Keratinocyte (primary cell): ENCODE results near the gene FTO. TPM values are rescaled to one million over a fixed set of nuclear protein-coding genes. Genes with fewer than 3 reads are reported as not detected.

ENCODE experiments used
- DNase-seq: peaks from one replicate; pipeline ENCODE4 v3.0.0-alpha.2; 2011; ENCODE audit warnings: low read depth, missing footprints, low spot score
- FAIRE-seq: peaks from 2 replicates; lab custom pipeline; 2011; peaks lifted over from hg19 to GRCh38; lab: Jason Lieb, UNC
- H2AFZ ChIP-seq: 2 replicates; pipeline ENCODE4 v1.6.0; 2012; ENCODE audit warnings: low read length, control low read depth, inconsistent platforms; ENCODE audit not compliant: control insufficient read depth
- H3K27ac ChIP-seq: 2 replicates; pipeline ENCODE4 v1.5.1; 2011; ENCODE audit warnings: low read length; ENCODE audit not compliant: control insufficient read depth, insufficient read depth
- H3K27me3 ChIP-seq: 3 replicates; pipeline ENCODE4 v1.6.0; 2011; ENCODE audit warnings: low read length; ENCODE audit not compliant: control insufficient read depth, insufficient read depth; ENCODE audit errors: extremely low read depth
- H3K36me3 ChIP-seq, 2 experiments: 2 replicates in 1 of 2; 3 replicates in 1 of 2; pipeline ENCODE4 v1.5.1; 2011; ENCODE audit warnings: low read length in 2 of 2, mild to moderate bottlenecking in 1 of 2; ENCODE audit not compliant: control insufficient read depth in 2 of 2, insufficient read depth in 2 of 2; ENCODE audit errors: extremely low read depth in 1 of 2
- H3K4me1 ChIP-seq: 3 replicates; pipeline ENCODE4 v1.5.1; 2011; ENCODE audit warnings: low read length; ENCODE audit not compliant: control insufficient read depth, insufficient read depth; ENCODE audit errors: extremely low read depth
- H3K4me2 ChIP-seq: 3 replicates; pipeline ENCODE4 v1.6.0; 2011; ENCODE audit warnings: low read depth, low read length; ENCODE audit not compliant: control insufficient read depth, insufficient read depth; ENCODE audit errors: extremely low read depth
- H3K4me3 ChIP-seq, 3 experiments: fragments of 200-600 bp in 1 of 3; sonication (generic) in 1 of 3; 2 replicates in 2 of 3; 3 replicates in 1 of 3; pipeline ENCODE4 v1.5.1; 2011 to 2016; ENCODE audit warnings: low read length in 3 of 3, mild to moderate bottlenecking in 3 of 3, control low read depth in 2 of 3, inconsistent platforms in 1 of 3, low read depth in 1 of 3, mixed read lengths in 1 of 3, mixed run types in 1 of 3, moderate library complexity in 1 of 3; ENCODE audit not compliant: control insufficient read depth in 2 of 3, insufficient read depth in 2 of 3; ENCODE audit errors: extremely low read depth in 1 of 3
- H3K79me2 ChIP-seq: 2 replicates; pipeline ENCODE4 v1.6.0; 2012; ENCODE audit warnings: low read length; ENCODE audit not compliant: control insufficient read depth, insufficient read depth
- H3K9ac ChIP-seq: 3 replicates; pipeline ENCODE4 v1.6.0; 2011; ENCODE audit warnings: low read length; ENCODE audit not compliant: control insufficient read depth, insufficient read depth; ENCODE audit errors: extremely low read depth
- H3K9me1 ChIP-seq: 3 replicates; pipeline ENCODE4 v1.6.0; 2011; ENCODE audit warnings: low read length; ENCODE audit not compliant: control insufficient read depth, insufficient read depth; ENCODE audit errors: extremely low read depth
- H3K9me3 ChIP-seq: 2 replicates; pipeline ENCODE4 v1.5.1; 2012; ENCODE audit warnings: low read depth, low read length; ENCODE audit not compliant: control insufficient read depth
- H4K20me1 ChIP-seq: 3 replicates; pipeline ENCODE4 v1.6.0; 2011; ENCODE audit warnings: low read length; ENCODE audit not compliant: control insufficient read depth, insufficient read depth; ENCODE audit errors: extremely low read depth
- EZH2 ChIP-seq: IDR thresholded peaks from one replicate; pipeline ENCODE4 v1.6.1; 2012; ENCODE audit warnings: inconsistent platforms, mild to moderate bottlenecking, low read length, moderate library complexity
- dilution Hi-C: fragments of 300-500 bp; cut with MboI; formaldehyde crosslinking; loops from one replicate; pipeline ENCODE4 v1.7.0; 2020; ENCODE audit warnings: low sequenced_read_pairs; ENCODE audit not compliant: extremely low pct_ligation_motif_present
- polyA plus RNA-seq, 5 experiments: library from polyadenylated mRNA; depleted of rRNA in 3 of 5; stranded (reverse) in 3 of 5; stranded (forward) in 1 of 5; unstranded in 1 of 5; fragments of >200 nt; gene quantifications; 1 replicate in 1 of 5; 2 replicates in 3 of 5; 3 replicates in 1 of 5; pipeline versions ENCODE4 v1.2.1 to v1.2.3, GENCODE V29; 2011 to 2012; ENCODE audit warnings: missing spikeins in 2 of 5, low read depth in 1 of 5, low replicate concordance in 1 of 5
- TF ChIP-seq, protein P1 (sequence below), 3 experiments: IDR thresholded peaks in 1 of 3; conservative IDR thresholded peaks in 1 of 3; optimal IDR thresholded peaks in 1 of 3; 2 replicates in 2 of 3; 3 replicates in 1 of 3; pipeline versions ENCODE3 to v1.5.1; 2011; ENCODE audit warnings: low read length in 3 of 3, mild to moderate bottlenecking in 3 of 3, moderate library complexity in 2 of 3, control low read depth in 1 of 3, inconsistent platforms in 1 of 3; ENCODE audit not compliant: insufficient read depth in 2 of 3; ENCODE audit errors: extremely low read depth in 1 of 3

Gene FTO
- polyA plus RNA-seq, 1 donor (not counting 4 experiments of a cell fraction or from before 2014, with no cell fraction given): 56.4 TPM

DNA sequence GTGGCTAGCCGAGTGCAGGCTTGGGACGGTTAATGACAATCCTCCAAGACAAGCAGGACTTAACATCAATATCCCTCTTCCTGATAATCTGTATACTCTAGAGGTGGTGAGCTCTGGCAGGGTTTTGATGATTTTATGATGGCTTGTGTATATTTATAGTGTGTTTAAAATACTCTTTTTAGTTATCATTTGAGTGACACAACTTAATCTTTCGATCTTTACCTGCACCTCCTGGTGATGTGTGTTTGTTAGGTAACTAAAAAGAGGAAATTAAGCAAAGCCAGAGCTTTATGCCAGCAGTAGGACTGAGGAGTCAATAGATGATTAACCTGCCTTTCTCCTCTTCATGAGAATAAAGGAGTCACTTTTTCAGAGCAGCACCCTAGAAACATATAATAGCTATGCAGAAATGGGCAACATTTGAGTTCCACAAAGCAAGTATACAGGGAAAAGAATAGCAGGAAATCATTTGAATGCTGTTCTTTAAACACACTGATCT, 372.1 kb downstream of the FTO start:
- no peak overlapping the region for H3K4me3 ChIP-seq
- no peaks in the 10 kb centered on the region for H3K9me3 ChIP-seq
- H3K79me2 ChIP-seq: no peaks in the 10 kb centered on the region
- H2AFZ ChIP-seq: no peak overlapping the region
- FAIRE-seq (no peak), DNase-seq (no peak)
- H3K9me1 ChIP-seq: no peaks in the 10 kb centered on the region
- TF ChIP-seq, protein P1, sequence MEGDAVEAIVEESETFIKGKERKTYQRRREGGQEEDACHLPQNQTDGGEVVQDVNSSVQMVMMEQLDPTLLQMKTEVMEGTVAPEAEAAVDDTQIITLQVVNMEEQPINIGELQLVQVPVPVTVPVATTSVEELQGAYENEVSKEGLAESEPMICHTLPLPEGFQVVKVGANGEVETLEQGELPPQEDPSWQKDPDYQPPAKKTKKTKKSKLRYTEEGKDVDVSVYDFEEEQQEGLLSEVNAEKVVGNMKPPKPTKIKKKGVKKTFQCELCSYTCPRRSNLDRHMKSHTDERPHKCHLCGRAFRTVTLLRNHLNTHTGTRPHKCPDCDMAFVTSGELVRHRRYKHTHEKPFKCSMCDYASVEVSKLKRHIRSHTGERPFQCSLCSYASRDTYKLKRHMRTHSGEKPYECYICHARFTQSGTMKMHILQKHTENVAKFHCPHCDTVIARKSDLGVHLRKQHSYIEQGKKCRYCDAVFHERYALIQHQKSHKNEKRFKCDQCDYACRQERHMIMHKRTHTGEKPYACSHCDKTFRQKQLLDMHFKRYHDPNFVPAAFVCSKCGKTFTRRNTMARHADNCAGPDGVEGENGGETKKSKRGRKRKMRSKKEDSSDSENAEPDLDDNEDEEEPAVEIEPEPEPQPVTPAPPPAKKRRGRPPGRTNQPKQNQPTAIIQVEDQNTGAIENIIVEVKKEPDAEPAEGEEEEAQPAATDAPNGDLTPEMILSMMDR (optimal IDR thresholded peaks at IDR 0.05 in 1 of 3, IDR thresholded peaks at IDR 0.05 in 1 of 3, conservative IDR thresholded peaks at IDR 0.05 in 1 of 3; ENCODE audit: extremely low read depth in 1 of 3, insufficient read depth in 2 of 3, low read length in 3 of 3): no peak
- no peak for TF ChIP-seq EZH2
- H3K9ac ChIP-seq: no peak overlapping the region
- no peaks in the 10 kb centered on the region for H4K20me1 ChIP-seq
- H3K27me3 ChIP-seq: no peaks in the 10 kb centered on the region
- peaks cover 28% of the 10 kb centered on the region for H3K4me1 ChIP-seq
- H3K4me2 ChIP-seq: no peak overlapping the region
- H3K27ac ChIP-seq: no peak overlapping the region
- H3K36me3 ChIP-seq: no peaks in the 10 kb centered on the region
- dilution Hi-C loops: no loop called here

DNA sequence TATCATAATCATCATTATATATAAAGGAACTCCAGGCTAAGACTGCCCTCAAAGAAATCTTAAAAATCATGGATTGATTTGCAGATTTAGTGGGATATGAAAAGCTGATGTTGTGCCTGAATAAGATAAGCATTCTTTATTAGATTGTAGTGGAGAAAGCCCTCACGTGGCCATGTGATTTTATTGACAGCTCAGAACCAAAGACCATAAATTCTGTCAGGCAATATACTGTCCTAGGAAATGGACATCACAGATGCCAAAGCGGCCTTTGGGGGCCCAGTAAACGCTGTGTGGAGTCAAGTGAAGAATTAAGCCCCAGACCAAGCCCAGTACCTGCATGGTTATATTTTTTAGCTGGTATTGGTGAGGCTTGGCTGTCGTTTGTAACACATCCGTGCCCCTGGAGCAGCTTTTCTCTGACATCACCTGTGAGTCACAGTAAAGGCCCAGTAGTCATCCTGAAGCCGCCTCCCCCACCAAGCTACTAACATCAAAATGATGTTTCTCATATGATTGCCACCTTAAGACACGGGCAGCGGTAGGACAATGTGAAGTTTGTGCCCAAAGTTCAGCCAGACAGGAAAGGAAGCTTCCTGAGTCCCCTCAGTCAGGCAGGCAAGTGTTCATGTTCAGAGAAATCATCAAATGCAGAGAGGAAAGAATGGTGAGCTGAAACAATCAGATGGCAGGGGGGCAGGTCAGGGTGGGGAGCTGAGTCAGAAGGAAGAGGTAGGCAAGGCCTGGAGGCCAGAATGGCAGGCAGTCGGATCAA, 373.3 kb downstream of the FTO start:
- H3K9me1 ChIP-seq: no peaks in the 10 kb centered on the region
- H3K4me2 ChIP-seq: peak overlapping the region; percentile 59
- H3K4me3 ChIP-seq: no peak overlapping the region
- no peak for TF ChIP-seq EZH2
- TF ChIP-seq, protein P1 (optimal IDR thresholded peaks at IDR 0.05 in 1 of 3, IDR thresholded peaks at IDR 0.05 in 1 of 3, conservative IDR thresholded peaks at IDR 0.05 in 1 of 3; ENCODE audit: extremely low read depth in 1 of 3, insufficient read depth in 2 of 3, low read length in 3 of 3): no peak
- H2AFZ ChIP-seq: peak overlapping the region; percentile 94
- H3K27ac ChIP-seq: peak overlapping the region; percentile 83
- no peaks in the 10 kb centered on the region for H3K36me3 ChIP-seq
- H3K79me2 ChIP-seq: no peaks in the 10 kb centered on the region
- FAIRE-seq: peak; percentile 76
- no peaks in the 10 kb centered on the region for H3K27me3 ChIP-seq
- dilution Hi-C loops: no loop called here
- H3K9me3 ChIP-seq: no peaks in the 10 kb centered on the region
- no peaks in the 10 kb centered on the region for H4K20me1 ChIP-seq
- DNase-seq: no peak
- H3K4me1 ChIP-seq: peaks cover 33% of the 10 kb centered on the region
- H3K9ac ChIP-seq: peak overlapping the region; percentile 62
